ENCODE data around the gene ZNF554.

Gene ZNF554

DNA sequence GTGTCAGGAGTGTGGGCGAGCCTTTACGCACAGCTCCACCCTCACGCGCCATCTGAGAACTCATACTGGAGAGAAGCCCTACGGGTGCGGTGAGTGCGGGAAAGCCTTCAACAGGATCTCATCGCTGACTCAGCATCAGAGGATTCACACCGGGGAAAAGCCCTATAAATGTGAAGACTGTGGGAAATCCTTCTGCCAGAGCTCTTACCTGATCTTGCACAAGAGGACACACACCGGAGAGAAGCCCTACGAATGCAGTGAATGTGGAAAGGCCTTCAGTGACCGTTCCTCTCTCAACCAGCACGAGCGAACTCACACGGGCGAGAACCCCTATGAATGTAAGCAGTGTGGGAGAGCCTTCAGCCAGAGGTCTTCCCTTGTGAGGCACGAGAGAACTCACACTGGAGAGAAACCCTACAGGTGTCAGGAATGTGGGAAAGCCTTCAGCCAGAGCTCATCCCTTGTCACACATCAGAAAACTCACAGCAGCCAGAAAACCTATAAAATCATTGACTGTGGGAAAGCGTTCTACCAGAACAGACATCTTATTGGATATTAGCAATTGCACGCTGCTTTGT is 14.7 kb downstream of the ZNF554 start:
- no peak for DNase-seq (ENCODE audit: low read depth)
- no peak overlapping the region for H3K4me3 ChIP-seq (replicated peaks; ENCODE audit: low read depth, low read length)
- TF ChIP-seq, protein P1, sequence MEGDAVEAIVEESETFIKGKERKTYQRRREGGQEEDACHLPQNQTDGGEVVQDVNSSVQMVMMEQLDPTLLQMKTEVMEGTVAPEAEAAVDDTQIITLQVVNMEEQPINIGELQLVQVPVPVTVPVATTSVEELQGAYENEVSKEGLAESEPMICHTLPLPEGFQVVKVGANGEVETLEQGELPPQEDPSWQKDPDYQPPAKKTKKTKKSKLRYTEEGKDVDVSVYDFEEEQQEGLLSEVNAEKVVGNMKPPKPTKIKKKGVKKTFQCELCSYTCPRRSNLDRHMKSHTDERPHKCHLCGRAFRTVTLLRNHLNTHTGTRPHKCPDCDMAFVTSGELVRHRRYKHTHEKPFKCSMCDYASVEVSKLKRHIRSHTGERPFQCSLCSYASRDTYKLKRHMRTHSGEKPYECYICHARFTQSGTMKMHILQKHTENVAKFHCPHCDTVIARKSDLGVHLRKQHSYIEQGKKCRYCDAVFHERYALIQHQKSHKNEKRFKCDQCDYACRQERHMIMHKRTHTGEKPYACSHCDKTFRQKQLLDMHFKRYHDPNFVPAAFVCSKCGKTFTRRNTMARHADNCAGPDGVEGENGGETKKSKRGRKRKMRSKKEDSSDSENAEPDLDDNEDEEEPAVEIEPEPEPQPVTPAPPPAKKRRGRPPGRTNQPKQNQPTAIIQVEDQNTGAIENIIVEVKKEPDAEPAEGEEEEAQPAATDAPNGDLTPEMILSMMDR (IDR thresholded peaks at IDR 0.05; ENCODE audit: low read length, missing control alignments): no peak

DNA sequence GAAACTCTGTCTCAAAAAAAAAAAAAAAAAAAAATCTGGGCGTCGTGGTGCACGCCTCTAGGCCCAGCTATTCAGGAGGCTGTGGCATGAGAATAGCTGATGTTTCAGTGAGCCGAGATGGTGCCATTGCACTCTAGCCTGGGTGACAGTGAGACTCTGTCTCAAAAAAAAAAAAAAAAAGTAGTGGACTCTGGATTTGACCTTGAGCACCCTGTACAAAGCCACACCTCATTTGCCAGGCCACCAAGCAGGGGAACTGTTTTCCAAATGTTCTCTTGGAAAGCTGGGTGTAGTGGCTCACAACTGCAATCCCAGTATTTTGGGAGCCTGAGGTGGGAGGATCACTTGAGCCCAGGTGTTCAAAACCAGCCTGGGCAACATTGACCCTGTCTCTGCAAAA is 17.8 kb downstream of the ZNF554 start:
- no peak overlapping the region for H3K4me3 ChIP-seq (replicated peaks; ENCODE audit: low read depth, low read length)
- TF ChIP-seq, protein P1 (IDR thresholded peaks at IDR 0.05; ENCODE audit: low read length, missing control alignments): no peak
- no peak for DNase-seq (ENCODE audit: low read depth)

DNA sequence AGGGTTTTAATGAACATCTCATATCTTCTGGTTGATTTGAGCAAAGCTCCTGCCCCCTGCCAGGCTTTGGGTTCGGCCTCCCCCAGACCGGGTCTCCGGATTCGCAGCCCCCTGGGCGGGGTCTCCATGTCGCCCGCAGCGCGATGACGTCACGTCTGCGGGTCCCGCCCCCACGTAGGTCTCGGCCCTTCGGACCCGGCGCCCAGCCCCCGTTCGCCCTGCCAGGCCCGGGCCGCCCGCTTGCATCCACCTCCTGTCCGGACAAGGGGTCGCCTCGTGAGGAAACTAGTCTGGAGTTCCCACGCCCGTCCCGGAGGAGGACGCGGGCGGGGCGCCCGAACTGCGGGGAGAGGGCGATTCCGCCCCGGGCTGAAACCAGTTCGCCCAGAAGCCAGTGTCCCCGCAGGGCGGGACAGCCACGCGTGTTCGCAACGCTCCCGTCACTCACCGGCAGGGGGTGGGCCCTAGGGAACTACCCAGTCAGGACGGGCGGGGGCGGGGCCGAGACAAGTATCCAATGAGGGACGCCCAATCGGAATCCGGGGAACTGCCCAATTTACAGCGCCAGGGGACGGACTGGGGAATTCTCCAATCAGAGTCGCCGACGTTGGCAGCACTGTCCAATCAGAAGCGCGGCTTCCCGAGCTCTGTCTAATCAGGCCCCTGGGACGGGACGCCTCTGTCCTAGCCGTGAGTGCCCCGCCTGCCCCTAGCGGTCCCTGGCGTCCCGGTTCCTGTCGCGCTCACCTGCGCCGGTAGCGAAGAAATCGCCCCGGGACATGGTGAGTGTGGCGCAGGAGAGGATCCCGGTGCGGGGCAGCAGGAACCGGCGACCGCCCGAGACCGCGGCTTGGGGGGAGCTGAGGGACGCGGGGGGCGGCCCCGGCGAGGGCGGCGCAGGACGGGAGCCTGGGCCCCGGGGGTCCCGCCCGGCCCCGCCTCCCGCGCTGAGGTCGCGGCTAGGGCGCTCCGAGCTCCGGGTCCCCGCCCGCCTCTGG is 21.4 kb downstream of the ZNF554 start, which contains the start of gene ZNF555:
ZNF555 (plus strand) TSS at position 682 of the 998 bp plus-strand sequence; CDS start at position 780, 98 bp downstream.
- peak within 1 kb of the TSS; percentile 76 for H3K4me3 ChIP-seq (replicated peaks; ENCODE audit: low read depth, low read length)
- DNase-seq (ENCODE audit: low read depth): peak; percentile 99
- TF ChIP-seq, protein P1 (IDR thresholded peaks at IDR 0.05; ENCODE audit: low read length, missing control alignments): peak; percentile 22

DNA sequence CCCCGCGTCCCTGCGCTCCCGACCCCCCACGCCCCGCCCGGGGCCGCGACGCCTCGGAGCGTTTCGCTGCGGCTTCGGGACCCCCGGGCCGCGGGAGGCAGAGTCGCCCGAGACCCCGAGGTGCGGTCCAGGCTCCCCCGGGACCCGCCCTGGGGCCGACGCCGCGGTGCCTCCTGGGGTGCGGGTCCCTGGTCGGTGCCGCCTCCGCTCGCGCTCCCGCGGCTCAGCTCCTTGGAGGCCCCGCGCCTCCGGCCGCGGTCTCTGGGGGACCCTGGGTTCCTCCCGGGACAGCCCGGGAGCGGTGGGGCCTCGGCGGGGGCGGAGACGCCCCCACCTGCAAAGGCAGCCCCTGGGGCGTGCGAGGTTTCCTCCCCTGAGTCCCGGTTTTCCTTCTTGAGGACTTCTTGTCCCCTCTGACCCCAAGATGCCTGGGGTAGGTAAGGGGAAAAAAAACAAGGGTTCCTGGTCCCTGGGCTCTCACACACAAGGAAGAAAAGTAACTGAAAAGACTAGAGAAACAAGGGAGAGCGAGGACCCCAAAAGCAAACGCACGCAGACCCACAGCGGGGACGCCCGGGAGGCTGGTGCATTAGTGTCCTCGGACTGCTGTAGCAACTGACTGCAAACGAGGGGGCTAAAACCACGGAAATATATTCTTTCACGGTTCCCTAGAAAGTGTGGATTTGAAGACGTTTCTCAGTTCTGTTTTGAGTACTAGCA is 22.3 kb downstream of the ZNF554 start:
- no peak for DNase-seq (ENCODE audit: low read depth)
- TF ChIP-seq, protein P1 (IDR thresholded peaks at IDR 0.05; ENCODE audit: low read length, missing control alignments): no peak
- H3K4me3 ChIP-seq (replicated peaks; ENCODE audit: low read depth, low read length): peak overlapping the region; percentile 76

DNA sequence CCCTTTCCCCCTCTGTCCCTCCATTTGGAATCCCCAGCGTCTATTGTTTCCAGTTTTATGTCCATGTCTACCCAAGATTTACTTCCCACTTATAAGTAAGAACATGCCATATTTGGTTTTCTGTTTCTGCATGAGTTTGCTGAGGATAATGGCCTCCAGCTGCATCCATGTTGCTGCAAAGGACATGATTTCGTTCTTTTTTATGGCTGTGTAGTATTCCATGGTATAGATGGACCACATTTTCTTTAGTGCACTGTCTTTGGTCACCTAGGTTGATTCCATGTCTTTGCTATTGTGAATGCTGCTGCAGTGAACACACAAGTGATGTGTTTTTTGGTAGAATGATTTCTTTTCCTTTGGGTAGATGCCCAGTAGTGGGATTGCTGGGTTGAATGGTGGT is 25.4 kb downstream of the ZNF554 start:
- DNase-seq (ENCODE audit: low read depth): no peak
- TF ChIP-seq, protein P1 (IDR thresholded peaks at IDR 0.05; ENCODE audit: low read length, missing control alignments): no peak
- no peak overlapping the region for H3K4me3 ChIP-seq (replicated peaks; ENCODE audit: low read depth, low read length)

DNA sequence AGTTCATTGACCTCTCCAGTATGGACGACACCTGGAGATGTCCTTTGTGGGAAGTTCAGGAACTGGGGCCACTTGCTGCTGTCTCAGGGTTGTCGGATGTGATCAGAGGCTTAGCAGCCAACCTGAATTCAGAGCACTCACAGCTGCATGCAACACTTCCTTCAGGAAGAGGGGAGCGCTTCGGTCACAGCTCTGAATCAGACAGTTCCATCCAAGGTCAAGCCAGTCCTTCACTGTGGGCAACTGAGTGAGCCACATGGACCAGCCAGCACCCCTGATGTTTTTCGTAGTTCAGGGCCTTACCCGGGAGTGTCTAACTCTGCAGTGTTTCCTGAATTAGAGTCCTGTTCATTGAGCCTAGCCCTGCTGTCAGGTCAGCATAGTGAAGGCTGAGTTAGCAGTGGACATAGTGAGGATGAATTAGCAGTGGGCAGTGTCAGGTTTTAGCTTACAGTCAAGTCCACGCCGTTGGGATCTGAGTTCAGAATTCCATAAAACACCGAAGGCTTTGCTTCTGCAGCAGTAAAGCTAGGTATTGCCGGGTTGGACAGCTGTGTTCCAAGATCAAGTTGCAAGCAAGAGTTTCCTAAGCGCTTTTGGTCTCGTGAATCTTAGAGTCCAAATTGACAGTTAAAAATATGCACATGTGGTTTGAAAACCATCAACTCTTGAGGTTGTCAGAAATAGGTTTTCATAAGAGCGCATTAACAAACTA is 26.7 kb downstream of the ZNF554 start:
- TF ChIP-seq, protein P1 (IDR thresholded peaks at IDR 0.05; ENCODE audit: low read length, missing control alignments): no peak
- no peak overlapping the region for H3K4me3 ChIP-seq (replicated peaks; ENCODE audit: low read depth, low read length)
- no peak for DNase-seq (ENCODE audit: low read depth)

Data from fibroblast of pulmonary artery (primary cell).